22Rv1 (cell line): ENCODE results near the gene SAPCD2.

Experiments
- CTCF ChIP-seq: fragments of 450-650 bp; IDR thresholded peaks from 2 replicates; pipeline ENCODE4 v1.5.1; 2017; ENCODE audit warnings: mild to moderate bottlenecking
- ZFX ChIP-seq: fragments of 450-650 bp; IDR thresholded peaks from 2 replicates; pipeline ENCODE4 v1.6.1; 2017; ENCODE audit warnings: antibody characterized with exemption, borderline replicate concordance

- no peak for TF ChIP-seq CTCF
- TF ChIP-seq ZFX = no peak
Measured at GRCh38 chr9:137116728-137117127, 46.4 kb upstream of the SAPCD2 start.
